SK-N-SH (cell line): ENCODE data around the gene CHRM4.

ENCODE experiments used
- CHD2 ChIP-seq: fragments of 150-350 bp; IDR thresholded peaks from 2 replicates; pipeline ENCODE4 v1.6.1; 2018; ENCODE audit warnings: low read length; ENCODE audit not compliant: partially characterized antibody
- EP300 ChIP-seq, 2 experiments: IDR thresholded peaks; 2 replicates each; pipeline versions ENCODE4 v1.4.0 to v1.6.1; 2012; ENCODE audit warnings: borderline replicate concordance in 1 of 2, low read depth in 1 of 2, low read length in 1 of 2
- EZH2phosphoT487 ChIP-seq: fragments of 200-600 bp; sonication (generic); IDR thresholded peaks from 2 replicates; pipeline ENCODE4 v1.6.1; 2017; ENCODE audit warnings: low read depth, mixed run types, mild to moderate bottlenecking, antibody characterized with exemption, moderate library complexity, borderline replicate concordance
- FOXM1 ChIP-seq: IDR thresholded peaks from 2 replicates; pipeline ENCODE4 v1.4.0; 2012; ENCODE audit warnings: low read depth, mild to moderate bottlenecking
- MXI1 ChIP-seq: IDR thresholded peaks from 2 replicates; pipeline ENCODE4 v1.6.1; 2012; ENCODE audit warnings: mild to moderate bottlenecking, low read depth, low read length, improper control_type of control experiment
- NFIC ChIP-seq: IDR thresholded peaks from 2 replicates; pipeline ENCODE4 v1.4.0; 2012; ENCODE audit warnings: borderline replicate concordance
- POLR2AphosphoS5 ChIP-seq: IDR thresholded peaks from 2 replicates; pipeline ENCODE4 v1.6.1; 2012; ENCODE audit warnings: low read depth, low read length
- SIN3A ChIP-seq: IDR thresholded peaks from 2 replicates; pipeline ENCODE4 v1.6.1; 2012; ENCODE audit warnings: low read depth, mild to moderate bottlenecking, low read length, moderate library complexity, borderline replicate concordance
- SMC3 ChIP-seq: IDR thresholded peaks from 2 replicates; pipeline ENCODE4 v1.6.1; 2012; ENCODE audit warnings: low read depth, low read length, improper control_type of control experiment
- TAF1 ChIP-seq: IDR thresholded peaks from 2 replicates; pipeline ENCODE4 v1.6.1; 2012; ENCODE audit warnings: low read depth, mild to moderate bottlenecking, low read length, moderate library complexity, borderline replicate concordance
- TEAD4 ChIP-seq: IDR thresholded peaks from 2 replicates; pipeline ENCODE4 v1.4.0; 2012; ENCODE audit warnings: mild to moderate bottlenecking, borderline replicate concordance; ENCODE audit not compliant: insufficient read depth
- YY1 ChIP-seq: IDR thresholded peaks from 2 replicates; pipeline ENCODE4 v1.4.0; 2012; ENCODE audit warnings: low read depth, mild to moderate bottlenecking
- TF ChIP-seq, protein P1 (sequence below): fragments of 200-600 bp; sonication (generic); IDR thresholded peaks from 2 replicates; pipeline ENCODE4 v1.6.1; 2017; ENCODE audit warnings: antibody characterized with exemption, mild to moderate bottlenecking, moderate library complexity
- TF ChIP-seq, protein P2 (sequence below): fragments of 150-350 bp; IDR thresholded peaks from 2 replicates; pipeline ENCODE4 v1.6.1; 2017; ENCODE audit warnings: antibody characterized with exemption, low read length, low read depth, borderline replicate concordance

DNA sequence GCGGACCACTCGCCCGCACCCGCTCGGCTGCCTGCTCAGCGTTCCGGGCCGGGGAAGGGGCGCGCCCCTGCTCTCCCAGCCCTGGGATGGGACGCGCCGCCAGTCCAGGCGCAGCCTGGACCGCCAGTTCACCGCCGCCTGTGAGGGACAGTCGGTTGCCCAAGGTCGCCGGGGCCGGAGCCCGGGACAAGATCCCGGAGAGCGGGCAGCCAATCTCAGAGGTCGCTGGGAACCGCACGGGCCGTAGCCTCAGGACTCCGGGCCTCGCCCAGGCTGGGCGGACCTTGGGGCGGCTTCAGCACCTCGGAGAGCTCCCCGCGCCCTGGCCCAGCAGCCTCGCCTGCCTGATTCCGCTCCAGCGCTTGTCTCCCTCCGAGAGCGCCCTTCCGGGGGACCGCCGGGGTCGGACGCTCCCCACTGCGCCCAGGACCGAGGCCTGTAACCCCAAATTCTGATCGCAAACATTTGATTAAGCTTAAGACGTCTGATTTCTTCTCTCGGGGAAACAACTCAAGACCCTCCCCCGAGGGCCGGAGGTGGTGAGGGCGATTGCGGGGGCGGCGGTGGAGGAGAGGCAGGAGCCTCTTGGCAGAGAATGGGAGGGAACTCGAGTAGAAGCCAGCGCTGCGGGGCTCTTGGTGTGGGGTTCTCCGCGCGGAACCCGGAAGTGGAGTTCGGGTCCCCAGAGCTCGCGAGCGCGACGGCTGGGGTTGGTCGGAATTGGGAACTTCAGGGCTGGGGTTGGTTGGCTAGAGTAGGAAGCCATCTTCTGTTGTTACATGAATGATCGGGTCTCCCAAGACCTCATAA, 1.1 kb upstream of the CHRM4 start:
- TF ChIP-seq, protein P1, sequence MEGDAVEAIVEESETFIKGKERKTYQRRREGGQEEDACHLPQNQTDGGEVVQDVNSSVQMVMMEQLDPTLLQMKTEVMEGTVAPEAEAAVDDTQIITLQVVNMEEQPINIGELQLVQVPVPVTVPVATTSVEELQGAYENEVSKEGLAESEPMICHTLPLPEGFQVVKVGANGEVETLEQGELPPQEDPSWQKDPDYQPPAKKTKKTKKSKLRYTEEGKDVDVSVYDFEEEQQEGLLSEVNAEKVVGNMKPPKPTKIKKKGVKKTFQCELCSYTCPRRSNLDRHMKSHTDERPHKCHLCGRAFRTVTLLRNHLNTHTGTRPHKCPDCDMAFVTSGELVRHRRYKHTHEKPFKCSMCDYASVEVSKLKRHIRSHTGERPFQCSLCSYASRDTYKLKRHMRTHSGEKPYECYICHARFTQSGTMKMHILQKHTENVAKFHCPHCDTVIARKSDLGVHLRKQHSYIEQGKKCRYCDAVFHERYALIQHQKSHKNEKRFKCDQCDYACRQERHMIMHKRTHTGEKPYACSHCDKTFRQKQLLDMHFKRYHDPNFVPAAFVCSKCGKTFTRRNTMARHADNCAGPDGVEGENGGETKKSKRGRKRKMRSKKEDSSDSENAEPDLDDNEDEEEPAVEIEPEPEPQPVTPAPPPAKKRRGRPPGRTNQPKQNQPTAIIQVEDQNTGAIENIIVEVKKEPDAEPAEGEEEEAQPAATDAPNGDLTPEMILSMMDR, result no peak
- TF ChIP-seq EZH2phosphoT487 (no peak), POLR2AphosphoS5 (no peak), SIN3A (peak; percentile 97; the same call in 1 of the 2 replicates), TAF1 (no peak), SMC3 (peak; percentile 10; the same call in 1 of the 2 replicates), EP300 (IDR thresholded peaks at IDR 0.05; ENCODE audit: borderline replicate concordance in 1 of 2, low read depth in 1 of 2, low read length in 1 of 2) (no peak), FOXM1 (no peak), NFIC (no peak), MXI1 (0 out of 2 replicates have a peak, but pooled peaks have one; percentile 30), TEAD4 (no peak), CHD2 (no peak), YY1 (0 out of 2 replicates have a peak, but pooled peaks have one; percentile 37)
- TF ChIP-seq, protein P2, sequence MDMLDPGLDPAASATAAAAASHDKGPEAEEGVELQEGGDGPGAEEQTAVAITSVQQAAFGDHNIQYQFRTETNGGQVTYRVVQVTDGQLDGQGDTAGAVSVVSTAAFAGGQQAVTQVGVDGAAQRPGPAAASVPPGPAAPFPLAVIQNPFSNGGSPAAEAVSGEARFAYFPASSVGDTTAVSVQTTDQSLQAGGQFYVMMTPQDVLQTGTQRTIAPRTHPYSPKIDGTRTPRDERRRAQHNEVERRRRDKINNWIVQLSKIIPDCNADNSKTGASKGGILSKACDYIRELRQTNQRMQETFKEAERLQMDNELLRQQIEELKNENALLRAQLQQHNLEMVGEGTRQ, result no peak
